Fibroblast of mammary gland (primary cell): ENCODE measurements around the gene QSOX1.
A peak's percentile ranks its signal among the peaks of the same experiment; 100 is the strongest.
"Not testable (repeated sequence)": the region's sequence is repeated elsewhere in the genome, so short reads cannot be mapped to it uniquely, and the experiment has no call there.

Experiments used
- DNase-seq: peaks from one replicate; pipeline ENCODE4 v3.0.0-alpha.2; 2010; ENCODE audit warnings: low read depth
- H3K4me3 ChIP-seq: 2 replicates; pipeline ENCODE4 v1.5.1; 2011; ENCODE audit warnings: low read depth, mild to moderate bottlenecking, low read length, moderate library complexity; ENCODE audit not compliant: control insufficient read depth
- CTCF ChIP-seq: conservative IDR thresholded peaks from 2 replicates; pipeline ENCODE4 v1.5.1; 2011; ENCODE audit warnings: low read depth, low read length, inconsistent platforms; ENCODE audit not compliant: control insufficient read depth, insufficient read depth

Gene QSOX1

GRCh38 chr1:180198196-180198595 is 43.5 kb downstream of the QSOX1 start:
- no peak overlapping the region for H3K4me3 ChIP-seq
- TF ChIP-seq CTCF: no peak
- DNase-seq: no peak

GRCh38 chr1:180198611-180199010 is 43.9 kb downstream of the QSOX1 start:
- no peak for DNase-seq
- no peak overlapping the region for H3K4me3 ChIP-seq
- no peak for TF ChIP-seq CTCF

- no peak for TF ChIP-seq CTCF
- H3K4me3 ChIP-seq: no peak overlapping the region
- no peak for DNase-seq
Measured at GRCh38 chr1:180199018-180199417, 44.3 kb downstream of the QSOX1 start.

GRCh38 chr1:180201451-180202200 is 47.0 kb downstream of the QSOX1 start:
- no peak for TF ChIP-seq CTCF
- DNase-seq: no peak
- no peak overlapping the region for H3K4me3 ChIP-seq

GRCh38 chr1:180202588-180202987 is 47.9 kb downstream of the QSOX1 start:
- peak; percentile 16 for DNase-seq

GRCh38 chr1:180204231-180204630 is 49.6 kb downstream of the QSOX1 start:
- DNase-seq: no peak
- H3K4me3 ChIP-seq: no peak overlapping the region

More at GRCh38 chr1:180202588-180202987, 47.9 kb downstream of the QSOX1 start:
- not testable (repeated sequence) for H3K4me3 ChIP-seq

GRCh38 chr1:180206581-180206980 is 51.9 kb downstream of the QSOX1 start:
- no peak for TF ChIP-seq CTCF
- H3K4me3 ChIP-seq: no peak overlapping the region
- no peak for DNase-seq

More at GRCh38 chr1:180204231-180204630, 49.6 kb downstream of the QSOX1 start:
- no peak for TF ChIP-seq CTCF
